Globus pallidus (tissue), 1 donor: ENCODE results near the gene DBP.
"Not testable (repeated sequence)": the region's sequence is repeated elsewhere in the genome, so short reads cannot be mapped to it uniquely, and the experiment has no call there.

Source experiments
- DNase-seq: peaks from one replicate; pipeline ENCODE4 v3.0.0-alpha.2; 2015; ENCODE audit warnings: low spot score

Gene DBP

DNA sequence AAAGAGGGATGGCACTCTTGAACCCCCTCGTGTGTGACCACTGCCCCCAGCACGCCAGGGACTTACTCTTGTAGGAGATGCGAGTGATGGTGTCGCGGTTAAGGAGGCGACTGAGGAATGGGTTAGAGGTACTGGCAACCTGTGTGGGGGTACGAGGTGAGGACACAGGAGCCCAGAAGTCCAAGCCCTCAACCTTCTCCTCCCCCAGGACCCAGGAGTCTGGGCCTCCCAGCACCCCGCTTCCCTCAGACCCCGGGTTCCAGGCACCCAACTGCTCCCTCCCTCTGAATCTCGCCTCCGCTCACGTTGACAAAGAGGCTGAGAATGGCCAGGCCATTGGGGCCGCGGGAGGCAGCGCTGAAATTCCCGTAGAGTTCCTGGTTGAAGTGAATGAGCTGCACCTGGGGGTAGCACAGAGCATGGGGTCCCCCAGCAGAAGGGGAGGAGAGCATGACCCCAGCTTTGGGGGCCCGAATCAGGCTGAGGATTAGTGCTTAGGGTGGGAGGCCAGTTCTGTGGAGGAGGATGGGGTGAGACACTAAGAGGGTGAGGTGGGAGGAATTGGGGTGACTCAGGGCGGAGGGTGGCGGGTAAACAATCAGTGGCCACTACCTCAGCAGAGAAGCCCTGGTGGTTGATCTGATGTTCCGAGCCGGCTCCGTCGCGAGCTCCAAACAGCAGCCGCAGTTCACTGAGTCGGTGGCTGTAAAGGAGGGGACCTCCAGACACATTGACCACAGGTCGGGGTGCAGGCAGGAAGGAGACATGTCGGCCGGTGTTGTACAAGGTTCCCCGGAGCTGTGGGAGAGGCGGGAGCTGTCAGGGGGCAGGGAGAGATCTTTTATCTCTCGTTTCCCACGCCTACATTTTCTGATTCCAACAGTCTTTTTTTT is 2.5 kb upstream of the DBP start:
- no peak for DNase-seq

GRCh38 chr19:48638831-48639381 is 1.7 kb upstream of the DBP start:
- DNase-seq: no peak

DNA sequence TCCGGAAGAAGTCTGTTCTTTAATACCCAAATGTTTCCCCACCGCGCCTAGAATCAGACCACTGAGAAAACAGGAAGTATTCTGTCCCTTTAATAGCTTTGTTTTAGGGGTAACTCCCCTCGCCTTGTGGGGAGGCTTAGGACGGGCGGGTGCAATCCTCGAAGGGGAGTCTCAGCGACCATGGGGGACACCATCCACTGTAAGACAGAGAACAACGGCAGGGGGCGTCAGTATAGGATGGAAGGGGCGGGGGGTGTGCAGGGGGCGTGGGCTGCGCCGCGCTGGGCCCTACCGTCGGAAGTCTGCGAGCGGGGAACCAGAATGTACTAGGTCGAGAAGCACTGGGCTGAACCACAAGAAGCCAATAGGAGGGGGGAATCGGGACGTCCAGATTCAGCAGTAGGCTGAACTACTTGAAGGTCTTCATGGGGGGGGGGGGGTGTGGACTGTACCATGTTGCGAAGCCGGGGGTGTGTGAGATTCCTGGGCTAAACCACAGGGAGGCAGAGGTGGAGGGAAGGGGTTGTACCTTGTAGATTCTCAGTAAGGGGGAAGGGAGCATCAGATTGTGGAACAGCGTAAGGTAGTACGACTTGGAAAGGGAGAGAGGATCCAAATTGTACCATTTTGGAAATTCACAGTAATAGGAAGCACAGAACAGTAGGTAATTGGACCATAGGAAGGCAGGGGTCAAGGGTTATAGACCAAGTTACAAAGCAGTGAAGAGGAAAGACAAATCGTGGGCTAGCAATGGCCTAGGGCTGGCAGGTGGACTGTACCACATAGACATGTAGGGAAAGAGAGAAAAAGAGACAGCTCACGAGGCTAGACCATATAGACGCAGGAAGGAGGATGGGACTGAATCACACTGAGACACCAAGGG is 1.0 kb upstream of the DBP start:
- DNase-seq: peak; percentile 95

DNA sequence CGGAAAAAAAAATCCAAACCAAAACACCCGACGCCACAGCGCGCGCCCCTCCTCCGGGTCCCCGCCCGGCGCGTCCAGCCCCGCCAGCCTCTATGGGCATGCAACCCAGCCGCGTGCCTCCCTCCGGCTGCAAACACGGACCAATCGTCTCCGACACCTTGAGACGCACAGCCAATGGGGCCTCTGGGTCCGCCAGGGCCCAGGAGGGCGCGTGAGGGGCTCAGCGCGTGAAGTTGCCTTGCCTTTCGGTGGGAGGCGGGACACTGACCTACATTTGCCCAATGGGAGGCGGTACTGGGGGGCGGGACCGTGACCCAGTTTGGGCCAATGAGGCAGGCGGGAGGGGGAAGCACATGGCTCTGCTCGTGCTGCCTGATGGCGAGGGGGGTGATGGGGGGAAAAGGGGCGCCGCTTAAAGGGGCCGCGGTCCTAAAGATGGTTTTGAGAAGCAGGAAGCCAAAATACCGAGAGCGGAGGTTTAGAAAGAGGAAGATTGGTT is 319 bp upstream of the DBP start:
- DNase-seq: peak; percentile 99

- no peak for DNase-seq
These were observed 967 bp downstream of the DBP start for GRCh38 chr19:48635966-48636858.

- peak; percentile 65 for DNase-seq
These were observed 1.8 kb downstream of the DBP start for GRCh38 chr19:48635263-48635965.

DNA sequence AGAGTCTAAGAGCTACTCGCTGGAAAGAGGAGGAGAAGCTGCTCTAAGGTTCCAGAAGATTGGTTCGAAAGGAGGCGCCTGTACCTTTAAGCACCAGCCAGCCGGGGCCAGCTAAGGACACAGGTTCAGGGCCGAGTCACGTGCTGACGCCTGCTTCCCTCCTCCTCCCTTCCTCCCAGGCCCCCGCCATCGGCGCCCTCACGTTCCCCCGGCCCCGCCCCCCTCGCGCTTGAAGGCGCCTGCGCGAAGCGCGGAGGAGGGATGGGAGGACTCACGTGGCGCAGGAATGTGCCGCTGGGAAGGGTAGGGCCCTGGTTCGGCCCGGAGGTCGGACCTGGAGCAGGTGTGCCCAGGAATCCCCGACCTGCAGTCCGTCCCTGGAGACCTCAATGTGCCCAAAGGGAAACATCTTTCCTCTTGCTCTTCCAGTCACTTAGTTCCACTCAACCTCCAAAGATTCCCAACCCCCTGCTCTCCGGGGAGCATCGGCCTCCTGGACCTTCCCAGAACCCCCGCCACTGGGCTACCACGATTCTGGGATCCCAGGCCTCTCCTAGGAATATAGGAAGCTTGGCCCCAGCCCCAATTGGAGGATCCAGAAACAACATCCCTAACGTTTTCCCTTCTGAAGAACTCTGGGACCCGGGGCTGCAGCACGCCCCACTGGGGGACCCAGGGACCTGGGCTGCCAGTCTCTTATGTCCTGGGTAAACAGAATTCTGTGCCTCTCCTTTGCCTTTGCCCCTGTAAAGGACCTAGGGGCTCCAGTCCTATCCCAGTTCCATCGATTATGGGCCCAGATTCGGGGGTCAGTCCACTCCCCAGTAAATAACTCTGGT is 2.5 kb downstream of the DBP start:
- DNase-seq: peak; percentile 92

- no peak for DNase-seq
These were observed 3.2 kb downstream of the DBP start for GRCh38 chr19:48634036-48634342.

GRCh38 chr19:48633148-48634035 is 3.8 kb downstream of the DBP start:
- no peak for DNase-seq

GRCh38 chr19:48632692-48633147 is 4.5 kb downstream of the DBP start:
- DNase-seq: no peak

GRCh38 chr19:48632286-48632685 is 4.9 kb downstream of the DBP start:
- DNase-seq: not testable (repeated sequence)

DNA sequence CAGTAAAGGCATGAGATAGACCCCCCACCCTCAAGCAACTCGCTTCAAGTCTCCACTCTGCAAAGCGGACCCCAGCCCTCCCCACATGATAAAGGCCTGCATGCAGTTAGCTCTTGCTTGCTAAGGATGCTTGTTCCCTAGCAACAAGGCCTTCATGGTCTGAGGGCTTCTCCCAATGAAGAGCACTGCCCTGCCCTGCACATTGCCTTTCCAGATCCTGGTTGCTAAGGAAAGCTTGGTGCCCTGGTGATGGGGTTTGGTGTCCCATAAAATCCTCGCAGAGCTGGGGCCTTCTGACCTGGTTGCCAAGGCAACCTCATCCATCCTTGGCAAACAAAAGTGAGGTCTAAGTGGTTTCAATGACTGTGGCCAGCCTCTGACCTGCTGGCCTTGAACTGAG is 6.0 kb downstream of the DBP start:
- no peak for DNase-seq

- DNase-seq: no peak
These were observed 6.7 kb downstream of the DBP start for GRCh38 chr19:48630296-48631063.

DNA sequence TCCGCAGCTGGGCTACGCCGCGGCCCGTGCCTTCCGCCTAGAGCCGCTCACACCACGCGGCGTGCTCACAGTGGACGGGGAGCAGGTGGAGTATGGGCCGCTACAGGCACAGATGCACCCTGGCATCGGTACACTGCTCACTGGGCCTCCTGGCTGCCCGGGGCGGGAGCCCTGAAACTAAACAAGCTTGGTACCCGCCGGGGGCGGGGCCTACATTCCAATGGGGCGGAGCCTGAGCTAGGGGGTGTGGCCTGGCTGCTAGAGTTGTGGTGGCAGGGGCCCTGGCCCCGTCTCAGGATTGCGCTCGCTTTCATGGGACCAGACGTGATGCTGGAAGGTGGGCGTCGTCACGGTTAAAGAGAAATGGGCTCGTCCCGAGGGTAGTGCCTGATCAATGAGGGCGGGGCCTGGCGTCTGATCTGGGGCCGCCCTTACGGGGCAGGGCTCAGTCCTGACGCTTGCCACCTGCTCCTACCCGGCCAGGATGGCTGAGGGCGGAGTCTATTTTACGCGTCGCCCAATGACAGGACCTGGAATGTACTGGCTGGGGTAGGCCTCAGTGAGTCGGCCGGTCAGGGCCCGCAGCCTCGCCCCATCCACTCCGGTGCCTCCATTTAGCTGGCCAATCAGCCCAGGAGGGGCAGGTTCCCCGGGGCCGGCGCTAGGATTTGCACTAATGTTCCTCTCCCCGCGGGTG is 7.4 kb downstream of the DBP start:
- no peak for DNase-seq

DNA sequence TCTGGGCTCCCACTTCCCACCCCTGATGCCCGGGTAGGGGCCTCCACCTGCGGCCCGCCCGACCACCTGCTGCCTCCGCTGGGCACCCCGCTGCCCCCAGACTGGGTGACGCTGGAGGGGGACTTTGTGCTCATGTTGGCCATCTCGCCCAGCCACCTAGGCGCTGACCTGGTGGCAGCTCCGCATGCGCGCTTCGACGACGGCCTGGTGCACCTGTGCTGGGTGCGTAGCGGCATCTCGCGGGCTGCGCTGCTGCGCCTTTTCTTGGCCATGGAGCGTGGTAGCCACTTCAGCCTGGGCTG is 7.9 kb downstream of the DBP start:
- DNase-seq: no peak

DNA sequence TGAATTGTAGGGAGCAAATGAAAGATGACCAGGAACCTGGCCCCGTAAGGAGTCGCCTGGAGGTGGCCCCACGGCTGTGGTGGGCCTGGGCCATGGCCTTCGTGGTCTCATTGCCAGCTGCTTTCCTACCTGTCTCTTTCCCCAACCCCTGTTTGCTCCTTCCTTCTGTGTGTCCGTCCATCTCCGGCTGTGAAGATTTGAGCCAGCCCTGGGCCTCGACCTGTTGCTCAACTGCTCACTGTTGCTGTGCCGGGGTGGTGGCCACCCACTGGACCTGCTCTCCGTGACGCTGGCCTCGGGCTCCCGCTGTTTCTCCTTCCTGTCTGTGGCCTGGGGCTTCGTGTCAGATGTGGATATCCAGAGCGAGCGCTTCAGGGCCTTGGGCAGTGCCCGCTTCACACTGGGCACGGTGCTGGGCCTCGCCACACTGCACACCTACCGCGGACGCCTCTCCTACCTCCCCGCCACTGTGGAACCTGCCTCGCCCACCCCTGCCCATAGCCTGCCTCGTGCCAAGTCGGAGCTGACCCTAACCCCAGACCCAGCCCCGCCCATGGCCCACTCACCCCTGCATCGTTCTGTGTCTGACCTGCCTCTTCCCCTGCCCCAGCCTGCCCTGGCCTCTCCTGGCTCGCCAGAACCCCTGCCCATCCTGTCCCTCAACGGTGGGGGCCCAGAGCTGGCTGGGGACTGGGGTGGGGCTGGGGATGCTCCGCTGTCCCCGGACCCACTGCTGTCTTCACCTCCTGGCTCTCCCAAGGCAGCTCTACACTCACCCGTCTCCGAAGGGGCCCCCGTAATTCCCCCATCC is 8.5 kb downstream of the DBP start:
- DNase-seq: no peak

DNA sequence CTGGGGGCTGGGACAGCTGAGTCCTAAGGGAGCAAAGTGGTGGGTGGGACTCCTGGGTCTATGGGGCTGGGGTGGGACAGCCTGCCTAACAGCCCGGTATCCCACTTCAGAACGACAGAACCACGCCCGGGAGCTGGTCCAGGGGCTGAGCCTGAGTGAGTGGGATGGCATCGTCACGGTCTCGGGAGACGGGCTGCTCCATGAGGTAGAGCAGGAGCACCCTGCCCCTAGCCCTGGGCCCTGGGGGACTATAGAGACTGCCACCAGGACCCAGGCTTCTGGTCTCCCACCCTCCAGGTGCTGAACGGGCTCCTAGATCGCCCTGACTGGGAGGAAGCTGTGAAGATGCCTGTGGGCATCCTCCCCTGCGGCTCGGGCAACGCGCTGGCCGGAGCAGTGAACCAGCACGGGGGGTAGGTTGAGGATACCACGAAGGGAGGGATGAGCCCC is 9.3 kb downstream of the DBP start:
- no peak for DNase-seq
